Measurements from ENCODE around the gene TMEM179.

GRCh38 chr14:104548802-104549535 lies 55.6 kb downstream of the TMEM179 start:
- TF ChIP-seq POLR2AphosphoS5 (IDR thresholded peaks at IDR 0.05; ENCODE audit: borderline replicate concordance, low read depth, low read length), result no peak
- no peak for TF ChIP-seq EZH2 (IDR thresholded peaks at IDR 0.05)
- TF ChIP-seq FOXP2 (optimal IDR thresholded peaks at IDR 0.05; ENCODE audit: control extremely low read depth, extremely low read length, insufficient read depth), result no peak
